Measurements from ENCODE around the gene MYH10.

MYH10 gene

GRCh38 chr17:8602679-8603078, 27.8 kb downstream of the MYH10 start:
- DNase-seq, result no peak

DNA sequence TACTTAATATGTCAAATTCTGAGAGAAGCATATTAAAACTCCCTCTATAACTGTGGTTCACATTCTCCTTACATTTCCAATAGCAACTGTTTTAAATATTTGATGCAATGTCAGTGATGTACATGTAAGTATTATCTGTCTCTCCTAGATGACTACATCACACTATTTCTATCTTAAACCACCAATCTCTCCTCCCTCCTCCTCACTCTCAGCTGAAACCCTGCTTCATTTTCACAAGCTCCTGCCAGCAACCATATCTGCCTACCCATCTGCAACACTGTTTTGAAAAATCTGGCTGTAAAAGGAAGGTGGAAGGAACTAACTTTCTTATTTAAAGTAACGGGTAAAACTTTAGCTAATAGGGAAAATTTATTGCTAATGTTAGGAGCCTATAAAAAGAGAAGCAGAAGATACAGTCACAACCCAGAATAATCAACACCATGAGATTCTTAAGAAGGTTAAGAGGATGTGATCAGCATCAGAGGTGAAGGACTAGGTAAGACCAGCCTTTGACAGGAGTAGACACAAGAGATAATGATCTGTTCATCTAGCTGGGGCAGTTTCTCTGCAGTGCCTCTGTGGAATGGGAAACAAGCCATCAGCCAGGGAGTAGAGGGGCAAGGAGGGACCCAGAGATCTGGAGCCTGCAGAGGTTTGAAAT, 31.0 kb downstream of the MYH10 start:
- no peak for DNase-seq

GRCh38 chr17:8598913-8599312, 31.6 kb downstream of the MYH10 start:
- DNase-seq, result no peak

DNA sequence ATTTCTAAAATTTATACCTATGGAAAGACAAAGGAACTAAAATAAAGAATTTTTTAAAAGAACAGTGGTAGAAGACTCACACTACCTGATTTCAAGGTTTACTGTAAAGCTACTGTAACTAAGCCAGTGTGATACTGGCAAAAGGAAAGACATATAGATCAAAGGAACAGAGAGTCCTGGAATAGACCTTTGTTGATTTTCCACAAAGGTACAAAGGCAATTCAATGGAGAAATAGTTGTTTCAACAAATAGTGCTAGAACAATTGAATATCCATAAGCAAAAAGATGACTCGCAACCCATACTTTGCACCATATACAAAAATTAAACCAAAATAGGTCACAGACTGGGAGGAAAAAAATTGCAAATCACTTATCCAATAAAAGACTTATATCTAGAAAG, 36.7 kb downstream of the MYH10 start:
- no peak for DNase-seq

- DNase-seq, result no peak
Observed at GRCh38 chr17:8593276-8593675, 37.2 kb downstream of the MYH10 start.

- DNase-seq, result no peak
Observed at GRCh38 chr17:8588877-8589554, 41.5 kb downstream of the MYH10 start.

- DNase-seq, result no peak
Observed at GRCh38 chr17:8586766-8587165, 43.8 kb downstream of the MYH10 start.

- no peak for DNase-seq
Observed at GRCh38 chr17:8585911-8586310, 44.6 kb downstream of the MYH10 start.

GRCh38 chr17:8583954-8584353, 46.6 kb downstream of the MYH10 start:
- no peak for DNase-seq

GRCh38 chr17:8580952-8581658, 49.4 kb downstream of the MYH10 start:
- no peak for DNase-seq

- DNase-seq, result no peak
Observed at GRCh38 chr17:8577868-8578267, 52.7 kb downstream of the MYH10 start.

GRCh38 chr17:8576559-8577294, 53.8 kb downstream of the MYH10 start:
- DNase-seq, result no peak

DNA sequence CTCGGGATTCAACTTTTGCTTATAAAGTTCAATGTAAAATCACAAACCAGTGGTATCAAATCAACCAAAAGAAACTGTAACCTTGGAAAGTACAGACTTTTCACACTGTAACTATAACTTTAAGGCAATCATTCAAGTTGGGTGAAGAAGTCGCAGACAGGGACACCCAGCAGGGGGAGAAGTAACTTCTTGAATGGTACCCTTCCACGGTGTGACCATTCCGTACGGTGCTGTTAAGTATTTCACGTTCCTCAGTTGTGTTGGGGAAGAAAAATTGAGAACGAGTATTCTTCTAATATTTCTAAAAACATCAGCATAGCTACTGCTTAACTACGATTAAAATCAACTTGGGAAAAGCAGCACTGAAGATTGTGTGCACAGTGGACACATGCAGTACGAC, 55.8 kb downstream of the MYH10 start:
- no peak for DNase-seq

- DNase-seq, result no peak
Observed at GRCh38 chr17:8572764-8573163, 57.8 kb downstream of the MYH10 start.

GRCh38 chr17:8563981-8564602, 66.4 kb downstream of the MYH10 start:
- DNase-seq, result no peak

DNA sequence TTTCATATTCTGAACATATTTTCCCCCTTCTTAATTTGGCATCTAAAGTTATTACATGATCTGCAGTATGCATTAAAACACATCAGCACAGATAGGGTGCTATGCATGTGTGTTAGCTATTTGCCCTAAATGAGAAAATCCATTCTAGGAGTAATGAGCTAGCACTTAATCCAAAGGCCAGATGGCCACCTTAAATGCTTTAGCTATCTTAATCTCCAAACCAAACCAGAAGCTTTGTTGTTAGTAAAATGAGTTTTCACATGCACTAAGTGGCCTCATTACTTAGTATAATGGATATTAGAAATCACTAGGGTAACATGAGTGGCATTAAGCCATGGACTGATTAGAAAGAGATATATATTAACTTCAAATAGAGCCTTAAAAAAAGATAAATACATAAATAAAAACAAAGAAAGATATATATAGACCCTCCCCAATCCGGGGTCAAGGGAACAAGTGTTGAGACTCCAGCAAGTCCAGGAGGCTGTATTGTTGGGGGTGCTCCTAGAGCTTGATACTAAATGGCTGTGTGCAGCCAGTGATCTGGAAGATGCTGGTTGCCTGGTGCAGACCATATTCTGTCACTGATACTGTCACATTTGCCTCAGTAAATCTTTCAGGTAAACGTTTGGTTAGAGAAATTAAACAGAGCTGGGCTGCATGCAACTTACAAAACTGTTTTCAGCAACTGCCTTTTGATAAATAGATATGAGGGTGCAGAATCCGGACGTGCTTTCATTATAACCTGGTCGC, 67.3 kb downstream of the MYH10 start:
- DNase-seq, result no peak

DNA sequence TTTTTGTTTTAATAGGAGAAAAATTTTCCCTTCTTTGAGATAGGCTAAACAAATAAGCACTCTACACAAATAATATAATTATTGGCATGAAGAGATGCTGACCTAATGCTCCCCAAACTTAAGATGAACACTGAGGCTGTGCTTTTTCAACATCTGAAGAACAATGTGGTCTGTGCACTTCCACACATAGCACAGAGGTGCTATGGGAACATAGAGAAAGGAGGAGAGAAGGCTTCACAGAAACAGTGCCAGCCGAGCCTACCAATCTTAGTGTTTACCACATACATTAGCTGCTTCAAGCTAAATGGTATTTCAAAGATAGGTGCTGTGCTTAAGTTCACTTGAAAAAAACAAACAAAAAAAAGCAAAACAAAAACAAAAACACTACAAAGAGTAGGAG, 72.4 kb downstream of the MYH10 start:
- DNase-seq, result no peak

- no peak for DNase-seq
Observed at GRCh38 chr17:8557176-8557806, 73.2 kb downstream of the MYH10 start.

GRCh38 chr17:8556074-8556473, 74.5 kb downstream of the MYH10 start:
- no peak for DNase-seq

GRCh38 chr17:8555062-8555461, 75.5 kb downstream of the MYH10 start:
- DNase-seq, result no peak

GRCh38 chr17:8552577-8553320, 77.8 kb downstream of the MYH10 start:
- DNase-seq, result no peak

All from NCI-H526 (cell line).